ENCODE results near the gene SUPT6H. TPM values are rescaled to one million over a fixed set of nuclear protein-coding genes. Genes with fewer than 3 reads are reported as not detected.

The SUPT6H gene
- total and polyA plus RNA-seq, 2 of the 4 experiments (the other 2 are of a cell fraction) = 41.4 to 44.8 TPM

DNA sequence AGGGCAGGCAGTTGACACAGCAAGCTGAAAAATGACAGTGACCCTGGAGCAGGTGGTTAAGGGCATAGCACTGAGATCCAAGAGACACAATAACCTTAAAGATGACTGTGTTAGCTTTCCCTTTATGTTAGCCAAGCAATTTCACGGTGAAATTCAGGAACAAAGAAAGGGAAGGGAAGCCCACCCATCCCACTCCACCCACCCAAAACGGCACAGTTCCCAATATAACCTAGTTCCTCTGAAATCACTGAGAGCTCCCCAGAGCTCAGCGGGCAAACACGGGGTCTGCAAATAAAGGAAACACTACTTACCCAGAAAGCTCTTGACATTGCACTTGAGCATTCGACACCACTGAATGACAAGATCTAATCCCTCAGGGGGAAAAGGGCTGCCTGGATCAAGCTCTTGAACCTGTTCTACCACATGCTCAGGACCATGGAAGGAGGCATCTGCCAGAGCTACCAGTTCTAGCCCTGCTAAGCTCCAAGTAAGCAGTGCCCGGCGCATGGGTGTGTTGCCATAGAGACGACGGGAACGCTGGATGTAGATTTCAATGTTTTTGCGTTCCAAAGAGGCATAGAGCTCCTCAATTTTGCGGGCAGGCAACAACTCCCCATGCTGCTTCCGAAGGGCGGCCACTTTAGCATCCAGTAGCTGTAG lies 27.7 kb upstream of the SUPT6H start:
- Histone ChIP-seq H2AK5ac (ENCODE audit: low read depth, low read length) (no peak overlapping the region), H4K5ac (ENCODE audit: low read depth, low read length) (no peak overlapping the region), H4K91ac (ENCODE audit: insufficient read depth, low read depth, low read length) (no peak overlapping the region), H4K20me1 (ENCODE audit: insufficient read depth, low read length) (peaks cover 18% of the 10 kb centered on the region), H2BK20ac (ENCODE audit: low read depth, low read length) (no peak overlapping the region), H3K9ac (ENCODE audit: low read depth, low read length) (no peak overlapping the region), H3K9me1 (ENCODE audit: insufficient read depth, low read length) (0 out of 2 replicates have a peak, but pooled peaks cover 5% of the 10 kb centered on the region), H2AK9ac (replicated peaks; ENCODE audit: low read depth, low read length, poor library complexity) (no peak overlapping the region), H3K27ac (ENCODE audit: insufficient read depth, low read length) (no peak overlapping the region), H3K9me3 (ENCODE audit: control insufficient read depth, insufficient read depth, low read length) (no peaks in the 10 kb centered on the region), H3K79me1 (ENCODE audit: low read depth in 1 of 2, low read length in 2 of 2) (peaks cover 27 to 34% of the 10 kb centered on the region in 2 experiments), H3K36me3 (ENCODE audit: control insufficient read depth, insufficient read depth, low read length) (peaks cover 71% of the 10 kb centered on the region), H3K23ac (ENCODE audit: low read depth, low read length) (no peak overlapping the region), H3K18ac (ENCODE audit: low read depth, low read length) (no peak overlapping the region), H2BK120ac (ENCODE audit: low read depth, low read length) (no peak overlapping the region), H3K56ac (ENCODE audit: extremely low read depth, insufficient read depth, low read length) (no peak overlapping the region), H2BK5ac (ENCODE audit: low read depth, low read length, poor library complexity, severe bottlenecking) (no peak overlapping the region), H3K4me3 (ENCODE audit: insufficient read depth, low read depth, low read length) (no peak overlapping the region), H3K4me1 (ENCODE audit: control insufficient read depth, insufficient read depth, low read length) (no peaks in the 10 kb centered on the region), H4K8ac (ENCODE audit: low read depth in 2 of 2, low read length in 2 of 2) (no peak overlapping the region), H2BK15ac (ENCODE audit: low read depth, low read length) (no peak overlapping the region), H2AFZ (replicated peaks; ENCODE audit: low read length, poor library complexity) (no peak overlapping the region), H3K4me2 (ENCODE audit: low read depth, low read length) (no peak overlapping the region), H3K14ac (replicated peaks; ENCODE audit: low read depth, low read length) (no peak overlapping the region), H3K27me3 (ENCODE audit: control insufficient read depth, insufficient read depth, low read length) (no peaks in the 10 kb centered on the region), H3K4ac (ENCODE audit: low read depth, low read length) (no peak overlapping the region)
- TF ChIP-seq MXI1 (IDR thresholded peaks at IDR 0.05; ENCODE audit: borderline replicate concordance, low read depth, low read length) (no peak), BHLHE40 (IDR thresholded peaks at IDR 0.05; ENCODE audit: low read depth, low read length) (no peak), RCOR1 (IDR thresholded peaks at IDR 0.05; ENCODE audit: insufficient replicate concordance, low read length) (no peak), MAZ (IDR thresholded peaks at IDR 0.05; ENCODE audit: borderline replicate concordance, low read depth, low read length) (no peak), RFX5 (IDR thresholded peaks at IDR 0.05; ENCODE audit: low read depth, low read length) (no peak), NFE2L2 (IDR thresholded peaks at IDR 0.05; ENCODE audit: low read depth, low read length) (no peak), SMC3 (IDR thresholded peaks at IDR 0.05; ENCODE audit: low read depth, low read length) (no peak), RAD21 (IDR thresholded peaks at IDR 0.05; ENCODE audit: low read length) (no peak), CHD1 (IDR thresholded peaks at IDR 0.05; ENCODE audit: low read depth, low read length) (no peak)
- TF ChIP-seq, protein P1, sequence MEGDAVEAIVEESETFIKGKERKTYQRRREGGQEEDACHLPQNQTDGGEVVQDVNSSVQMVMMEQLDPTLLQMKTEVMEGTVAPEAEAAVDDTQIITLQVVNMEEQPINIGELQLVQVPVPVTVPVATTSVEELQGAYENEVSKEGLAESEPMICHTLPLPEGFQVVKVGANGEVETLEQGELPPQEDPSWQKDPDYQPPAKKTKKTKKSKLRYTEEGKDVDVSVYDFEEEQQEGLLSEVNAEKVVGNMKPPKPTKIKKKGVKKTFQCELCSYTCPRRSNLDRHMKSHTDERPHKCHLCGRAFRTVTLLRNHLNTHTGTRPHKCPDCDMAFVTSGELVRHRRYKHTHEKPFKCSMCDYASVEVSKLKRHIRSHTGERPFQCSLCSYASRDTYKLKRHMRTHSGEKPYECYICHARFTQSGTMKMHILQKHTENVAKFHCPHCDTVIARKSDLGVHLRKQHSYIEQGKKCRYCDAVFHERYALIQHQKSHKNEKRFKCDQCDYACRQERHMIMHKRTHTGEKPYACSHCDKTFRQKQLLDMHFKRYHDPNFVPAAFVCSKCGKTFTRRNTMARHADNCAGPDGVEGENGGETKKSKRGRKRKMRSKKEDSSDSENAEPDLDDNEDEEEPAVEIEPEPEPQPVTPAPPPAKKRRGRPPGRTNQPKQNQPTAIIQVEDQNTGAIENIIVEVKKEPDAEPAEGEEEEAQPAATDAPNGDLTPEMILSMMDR (conservative IDR thresholded peaks at IDR 0.05; ENCODE audit: low read depth, low read length) = no peak
- TF ChIP-seq, protein P2, sequence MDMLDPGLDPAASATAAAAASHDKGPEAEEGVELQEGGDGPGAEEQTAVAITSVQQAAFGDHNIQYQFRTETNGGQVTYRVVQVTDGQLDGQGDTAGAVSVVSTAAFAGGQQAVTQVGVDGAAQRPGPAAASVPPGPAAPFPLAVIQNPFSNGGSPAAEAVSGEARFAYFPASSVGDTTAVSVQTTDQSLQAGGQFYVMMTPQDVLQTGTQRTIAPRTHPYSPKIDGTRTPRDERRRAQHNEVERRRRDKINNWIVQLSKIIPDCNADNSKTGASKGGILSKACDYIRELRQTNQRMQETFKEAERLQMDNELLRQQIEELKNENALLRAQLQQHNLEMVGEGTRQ (IDR thresholded peaks at IDR 0.05; ENCODE audit: low read depth, low read length) = no peak
- no peak for DNase-seq
- in situ Hi-C loops (cut with MboI; ENCODE audit: low sequenced_read_pairs) (no loop called here), dilution Hi-C loops (cut with HindIII; ENCODE audit: low sequenced_read_pairs, unreplicated experiment) (no loop called here), intact Hi-C loops (cut with micrococcal nuclease) (no loop called here)
- CTCF ChIA-PET = interaction anchor here (1.1 kb wide), 1 partner anchor 12 kb away, joined by 3 read pairs; no protein-coding TSS in a partner anchor
- 99% methylated on average over 8 of the region's 14 CpGs; no CpG with 5 or more reads in 1 of the 2 experiments for WGBS, 2 experiments (ENCODE audit: extremely low coverage in 2 of 2, insufficient read length in 1 of 2)
- BruUV-seq (replicated peaks) = no TSS peak
- ATAC-seq (ENCODE audit: low read depth) = no peak
- POLR2A ChIA-PET (ENCODE audit: unreplicated experiment) = no interaction called here

Data from IMR-90 (cell line).